OCI-LY7 (cell line): ENCODE results near the gene PA2G4. TPM values are rescaled to one million over a fixed set of nuclear protein-coding genes. Genes with fewer than 3 reads are reported as not detected.
A peak's percentile ranks its signal among the peaks of the same experiment; 100 is the strongest.

Experiments
- BruUV-seq: library from RNA; stranded (reverse); fragments of 400-500 nt; replicated peaks from 2 replicates; lab custom pipeline; 2021; lab: Mats Ljungman, UMichigan
- CTCF ChIA-PET: fragments of 300-600 bp; sonication (Branson Sonifier 250); formaldehyde crosslinking; loops from one replicate; lab custom pipeline; 2022; ENCODE audit warnings: antibody characterized with exemption; ENCODE audit not compliant: unreplicated experiment; lab: Charles Lee
- POLR2A ChIA-PET: fragments of 300-600 bp; sonication (Branson Sonifier 250); formaldehyde crosslinking; loops from one replicate; lab custom pipeline; 2022; ENCODE audit warnings: antibody characterized with exemption; lab: Charles Lee
- DNase-seq: peaks from one replicate; pipeline ENCODE4 v3.0.0-alpha.2; 2015; ENCODE audit warnings: low spot score
- H2AFZ ChIP-seq: fragments of 200-600 bp; sonication (generic), shearing (Covaris generic); 2 replicates; pipeline ENCODE4 v1.6.1; 2014; ENCODE audit warnings: mild to moderate bottlenecking, antibody characterized with exemption, low read length, moderate library complexity
- H3K27ac ChIP-seq: fragments of 200-600 bp; sonication (generic); 2 replicates; pipeline ENCODE4 v1.5.1; 2014; ENCODE audit warnings: mixed run types, low read depth, mild to moderate bottlenecking, moderate library complexity, low read length, inconsistent platforms; ENCODE audit not compliant: poor library complexity, severe bottlenecking
- H3K36me3 ChIP-seq: fragments of 200-600 bp; sonication (generic); 2 replicates; pipeline ENCODE4 v1.6.1; 2014; ENCODE audit warnings: mild to moderate bottlenecking, antibody characterized with exemption, low read length, moderate library complexity, mixed read lengths; ENCODE audit not compliant: insufficient read depth
- H3K4me1 ChIP-seq: fragments of 200-600 bp; sonication (generic); 2 replicates; pipeline ENCODE4 v1.5.1; 2014; ENCODE audit warnings: mild to moderate bottlenecking, low read length; ENCODE audit not compliant: insufficient read depth, poor library complexity, severe bottlenecking
- H3K4me2 ChIP-seq: fragments of 200-600 bp; sonication (generic); 2 replicates; pipeline ENCODE4 v1.6.1; 2014; ENCODE audit warnings: mild to moderate bottlenecking, low read length
- H3K4me3 ChIP-seq: fragments of 200-600 bp; sonication (generic); 2 replicates; pipeline ENCODE4 v1.5.1; 2014; ENCODE audit warnings: mild to moderate bottlenecking, low read depth, low read length; ENCODE audit not compliant: poor library complexity, severe bottlenecking
- H3K79me2 ChIP-seq: fragments of 200-600 bp; sonication (generic); 2 replicates; pipeline ENCODE4 v1.6.1; 2016; ENCODE audit warnings: low read depth, mild to moderate bottlenecking, low read length, moderate library complexity, mixed read lengths; ENCODE audit not compliant: insufficient read depth
- H3K9me2 ChIP-seq: fragments of 200-600 bp; sonication (generic); 2 replicates; pipeline ENCODE4 v1.6.1; 2016; ENCODE audit warnings: mild to moderate bottlenecking, low read length, mixed read lengths; ENCODE audit not compliant: insufficient read depth
- H3K9me3 ChIP-seq: fragments of 200-600 bp; sonication (generic); 2 replicates; pipeline ENCODE4 v1.6.1; 2014; ENCODE audit warnings: mild to moderate bottlenecking, mixed run types, low read length, mixed read lengths
- H4K20me1 ChIP-seq: fragments of 200-600 bp; sonication (generic); 2 replicates; pipeline ENCODE4 v1.6.1; 2014; ENCODE audit warnings: mild to moderate bottlenecking, antibody characterized with exemption, low read length, moderate library complexity, mixed read lengths; ENCODE audit not compliant: insufficient read depth
- EZH2phosphoT487 ChIP-seq: fragments of 200-600 bp; sonication (generic); IDR thresholded peaks from 2 replicates; pipeline ENCODE4 v1.6.1; 2018; ENCODE audit warnings: low read depth, borderline replicate concordance, mild to moderate bottlenecking, mixed run types, antibody characterized with exemption, low read length, moderate library complexity, mixed read lengths
- intact Hi-C: fragments of 100-400 bp; cut with micrococcal nuclease; formaldehyde crosslinking; loops from one replicate; pipeline ENCODE4 v1.10.0; 2022; ENCODE audit not compliant: unreplicated experiment
- total RNA-seq, 2 experiments: library from RNA; depleted of rRNA in 1 of 2; stranded (reverse); fragments of >200 nt in 1 of 2; shearing (Covaris generic) in 1 of 2; gene quantifications; 2 replicates each; pipeline ENCODE4 v1.2.3, GENCODE V29; 2014 to 2022
- TF ChIP-seq, protein P1 (sequence below): fragments of 200-600 bp; sonication (generic); conservative IDR thresholded peaks from 2 replicates; pipeline ENCODE4 v1.5.1; 2014; ENCODE audit warnings: mild to moderate bottlenecking, antibody characterized with exemption, low read length, moderate library complexity, mixed read lengths

Gene PA2G4
- total RNA-seq, 2 experiments from 2014 or later: 289 to 358 TPM

- Histone ChIP-seq H3K79me2 (peaks cover 17% of the 10 kb centered on the region), H3K9me2 (no peaks in the 10 kb centered on the region), H3K36me3 (peaks cover 14% of the 10 kb centered on the region; the same call in 1 of the 2 replicates), H4K20me1 (no peaks in the 10 kb centered on the region), H3K4me1 (peaks cover 36% of the 10 kb centered on the region), H3K4me2 (peak overlapping the region; percentile 95), H2AFZ (no peak overlapping the region), H3K27ac (peak overlapping the region; percentile 27), H3K4me3 (peak overlapping the region; percentile 77), H3K9me3 (no peaks in the 10 kb centered on the region)
- no peak for TF ChIP-seq EZH2phosphoT487
- TF ChIP-seq, protein P1, sequence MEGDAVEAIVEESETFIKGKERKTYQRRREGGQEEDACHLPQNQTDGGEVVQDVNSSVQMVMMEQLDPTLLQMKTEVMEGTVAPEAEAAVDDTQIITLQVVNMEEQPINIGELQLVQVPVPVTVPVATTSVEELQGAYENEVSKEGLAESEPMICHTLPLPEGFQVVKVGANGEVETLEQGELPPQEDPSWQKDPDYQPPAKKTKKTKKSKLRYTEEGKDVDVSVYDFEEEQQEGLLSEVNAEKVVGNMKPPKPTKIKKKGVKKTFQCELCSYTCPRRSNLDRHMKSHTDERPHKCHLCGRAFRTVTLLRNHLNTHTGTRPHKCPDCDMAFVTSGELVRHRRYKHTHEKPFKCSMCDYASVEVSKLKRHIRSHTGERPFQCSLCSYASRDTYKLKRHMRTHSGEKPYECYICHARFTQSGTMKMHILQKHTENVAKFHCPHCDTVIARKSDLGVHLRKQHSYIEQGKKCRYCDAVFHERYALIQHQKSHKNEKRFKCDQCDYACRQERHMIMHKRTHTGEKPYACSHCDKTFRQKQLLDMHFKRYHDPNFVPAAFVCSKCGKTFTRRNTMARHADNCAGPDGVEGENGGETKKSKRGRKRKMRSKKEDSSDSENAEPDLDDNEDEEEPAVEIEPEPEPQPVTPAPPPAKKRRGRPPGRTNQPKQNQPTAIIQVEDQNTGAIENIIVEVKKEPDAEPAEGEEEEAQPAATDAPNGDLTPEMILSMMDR: no peak
- no peak for DNase-seq
- ChIA-PET POLR2A (interaction anchor here (1.0 to 1.4 kb wide), 2 partner anchors 26 to 37 kb away, joined by 3 to 4 read pairs; partner anchors contain the start of gene ESYT1), CTCF (no interaction called here)
- intact Hi-C loops: no loop called here
- no TSS peak for BruUV-seq
These were observed 49.3 kb downstream of the PA2G4 start for GRCh38 chr12:56153678-56154065.

GRCh38 chr12:56154246-56154771, 50.0 kb downstream of the PA2G4 start:
- Histone ChIP-seq H3K4me1 (peaks cover 38% of the 10 kb centered on the region), H3K79me2 (peaks cover 23% of the 10 kb centered on the region), H4K20me1 (no peaks in the 10 kb centered on the region), H3K9me2 (no peaks in the 10 kb centered on the region), H3K36me3 (peaks cover 21% of the 10 kb centered on the region; the same call in 1 of the 2 replicates), H3K4me3 (no peak overlapping the region), H3K27ac (peak overlapping the region; percentile 27), H2AFZ (no peak overlapping the region), H3K9me3 (no peaks in the 10 kb centered on the region), H3K4me2 (peak overlapping the region; percentile 95)
- TF ChIP-seq, protein P1: no peak
- TF ChIP-seq EZH2phosphoT487: no peak
- BruUV-seq: no TSS peak
- CTCF ChIA-PET: no interaction called here
- intact Hi-C loops: no loop called here
- POLR2A ChIA-PET: interaction anchor here (0.5 to 1.4 kb wide), 3 partner anchors 26 to 414 kb away, joined by 3 to 4 read pairs (median 3); partner anchors contain the start of gene ESYT1
- DNase-seq: peak; percentile 39

DNA sequence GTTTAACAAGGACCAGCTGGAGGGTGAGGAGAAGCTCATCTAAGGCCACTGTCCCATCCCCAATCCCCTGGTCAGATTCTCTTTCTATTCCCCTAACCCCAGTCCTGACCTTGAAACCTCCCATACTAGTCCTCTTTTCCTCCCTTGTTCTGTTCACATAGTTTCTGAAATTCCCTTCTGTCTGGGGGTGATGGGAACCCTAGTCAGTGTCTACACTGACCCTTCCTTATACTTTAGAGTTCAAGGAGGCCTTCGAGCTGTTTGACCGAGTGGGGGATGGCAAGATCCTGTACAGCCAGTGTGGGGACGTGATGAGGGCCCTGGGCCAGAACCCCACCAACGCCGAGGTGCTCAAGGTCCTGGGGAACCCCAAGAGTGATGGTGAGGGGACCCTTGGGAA, 50.5 kb downstream of the PA2G4 start:
- ChIA-PET POLR2A (interaction anchor here (0.5 to 1.4 kb wide), 3 partner anchors 27 to 413 kb away, joined by 3 to 4 read pairs (median 3); partner anchors contain the start of gene ESYT1), CTCF (no interaction called here)
- H3K4me3 ChIP-seq: no peak overlapping the region
- intact Hi-C loops: no loop called here
- H3K27ac ChIP-seq: no peak overlapping the region
- no peak overlapping the region for H2AFZ ChIP-seq
- peaks cover 28% of the 10 kb centered on the region for H3K79me2 ChIP-seq
- no TSS peak for BruUV-seq
- H3K4me2 ChIP-seq: 0 out of 2 replicates have a peak overlapping the region, but pooled peaks have one; percentile 95
- H3K9me3 ChIP-seq: no peaks in the 10 kb centered on the region
- peaks cover 3% of the 10 kb centered on the region; the same call in 1 of the 2 replicates for H4K20me1 ChIP-seq
- H3K4me1 ChIP-seq: peaks cover 43% of the 10 kb centered on the region
- no peaks in the 10 kb centered on the region for H3K9me2 ChIP-seq
- H3K36me3 ChIP-seq: peaks cover 21% of the 10 kb centered on the region
- TF ChIP-seq EZH2phosphoT487: no peak
- TF ChIP-seq, protein P1: no peak
- no peak for DNase-seq
